ENCODE measurements around the gene FZD7.

Gene FZD7

DNA sequence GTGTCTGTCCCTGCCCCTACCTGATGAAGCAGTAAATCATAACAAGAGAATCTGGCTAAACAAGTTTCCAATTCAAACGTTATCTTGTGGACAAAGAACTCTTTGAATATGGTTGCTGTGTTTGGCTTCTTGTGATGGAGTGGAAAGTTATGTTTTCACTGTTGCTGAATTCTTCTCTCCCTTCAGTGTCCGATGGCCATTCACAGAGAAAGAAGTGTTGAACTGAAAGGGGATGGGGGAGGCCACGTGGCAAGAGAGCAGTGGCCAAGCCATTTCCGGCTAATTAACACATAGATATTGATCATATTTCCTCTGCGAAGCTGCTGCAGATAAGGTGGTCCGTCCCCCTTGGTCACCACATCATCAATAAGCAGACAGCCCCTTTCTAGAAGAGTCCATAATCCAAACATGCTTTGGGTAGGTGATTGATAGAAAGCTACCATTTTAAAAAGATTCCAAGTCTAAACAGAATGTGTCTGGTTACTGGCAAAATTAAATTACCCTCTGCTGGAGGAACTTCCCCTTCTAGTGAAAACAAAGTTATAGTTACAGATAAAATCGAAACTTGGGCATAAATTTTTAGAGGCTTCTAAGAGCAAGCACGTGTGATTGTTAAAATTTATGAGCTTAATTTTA, 36.9 kb upstream of the FZD7 start:
- Histone ChIP-seq H3K36me3 (ENCODE audit: insufficient read depth, low read length) (no peaks in the 10 kb centered on the region), H3K9ac (ENCODE audit: low read length) (no peak overlapping the region), H3K27me3 (ENCODE audit: control insufficient read depth in 1 of 2, insufficient read depth in 2 of 2, low read length in 2 of 2) (no peaks in the 10 kb centered on the region), H3K4me1 (ENCODE audit: insufficient read depth, low read length) (peaks cover 7% of the 10 kb centered on the region), H3K9me3 (ENCODE audit: low read length) (no peaks in the 10 kb centered on the region), H3K4me3 (ENCODE audit: low read depth in 1 of 2, low read length in 2 of 2) (no peak overlapping the region), H3K27ac (ENCODE audit: low read depth, low read length) (no peak overlapping the region)

DNA sequence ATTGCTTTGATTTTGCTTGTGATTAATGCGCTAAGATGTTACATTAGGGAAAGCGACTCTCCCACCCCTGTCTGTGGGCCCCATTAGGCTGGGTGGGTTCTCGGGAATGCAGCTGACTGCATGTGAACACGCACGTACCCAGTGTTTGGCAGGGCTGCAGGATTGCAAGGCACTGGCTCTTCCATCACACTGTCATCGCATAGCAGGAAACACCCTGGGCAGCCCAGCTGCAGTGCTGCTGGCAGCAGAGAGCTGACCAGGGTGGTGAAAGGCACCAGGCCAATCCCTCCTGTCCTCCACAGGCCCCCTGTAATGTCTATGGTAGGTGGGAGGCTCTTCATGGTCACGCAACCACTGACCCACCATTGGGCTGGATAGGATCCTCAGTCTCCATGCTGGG, 34.4 kb upstream of the FZD7 start:
- Histone ChIP-seq H3K9me3 (ENCODE audit: low read length) (no peaks in the 10 kb centered on the region), H3K27me3 (ENCODE audit: control insufficient read depth in 1 of 2, insufficient read depth in 2 of 2, low read length in 2 of 2) (no peaks in the 10 kb centered on the region), H3K4me1 (ENCODE audit: insufficient read depth, low read length) (peaks cover 7% of the 10 kb centered on the region), H3K9ac (ENCODE audit: low read length) (no peak overlapping the region), H3K27ac (ENCODE audit: low read depth, low read length) (no peak overlapping the region), H3K4me3 (ENCODE audit: low read depth in 1 of 2, low read length in 2 of 2) (no peak overlapping the region), H3K36me3 (ENCODE audit: insufficient read depth, low read length) (no peaks in the 10 kb centered on the region)

DNA sequence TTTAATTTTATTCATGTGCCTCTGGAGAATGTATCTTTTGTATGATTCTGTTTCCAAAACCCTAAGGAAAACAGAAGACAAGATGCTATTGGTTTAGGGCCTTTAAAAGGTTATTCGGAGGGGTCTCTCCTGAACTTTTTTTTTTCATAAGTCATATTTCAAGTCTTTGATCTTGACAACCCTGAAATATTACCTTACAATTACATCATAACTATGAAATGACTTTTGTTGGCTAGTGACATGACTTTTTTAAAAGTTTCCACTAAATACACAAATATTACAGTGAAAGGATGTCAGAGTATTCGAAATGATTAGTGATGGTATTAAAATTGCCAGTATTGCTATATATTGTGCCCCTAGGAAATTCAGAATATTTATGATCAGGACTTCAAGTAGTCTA, 31.8 kb upstream of the FZD7 start:
- Histone ChIP-seq H3K9me3 (ENCODE audit: low read length) (no peaks in the 10 kb centered on the region), H3K27ac (ENCODE audit: low read depth, low read length) (no peak overlapping the region), H3K27me3 (ENCODE audit: control insufficient read depth in 1 of 2, insufficient read depth in 2 of 2, low read length in 2 of 2) (no peaks in the 10 kb centered on the region), H3K36me3 (ENCODE audit: insufficient read depth, low read length) (no peaks in the 10 kb centered on the region), H3K9ac (ENCODE audit: low read length) (no peak overlapping the region), H3K4me3 (ENCODE audit: low read depth in 1 of 2, low read length in 2 of 2) (no peak overlapping the region), H3K4me1 (ENCODE audit: insufficient read depth, low read length) (peaks cover 5% of the 10 kb centered on the region)

DNA sequence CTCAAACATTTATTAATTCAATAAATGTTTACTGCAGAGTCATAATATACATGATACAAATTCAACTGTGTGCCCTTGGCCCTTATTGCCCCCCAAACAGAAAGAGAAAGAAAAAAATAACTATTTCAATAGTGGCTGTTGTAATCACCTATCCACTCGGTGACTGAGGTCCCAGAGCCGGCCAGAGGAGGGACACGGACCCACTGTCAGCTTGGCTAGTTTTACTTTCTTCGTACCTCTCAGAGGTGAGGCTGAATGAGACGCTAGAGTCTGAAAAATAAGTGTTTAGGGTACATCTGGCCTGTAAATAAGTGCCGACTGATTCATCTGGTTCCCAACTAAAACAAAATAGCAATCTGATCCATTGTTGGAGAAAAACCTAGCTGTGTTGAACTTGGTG, 31.3 kb upstream of the FZD7 start:
- H3K9me3 ChIP-seq (ENCODE audit: low read length): no peaks in the 10 kb centered on the region
- H3K36me3 ChIP-seq (ENCODE audit: insufficient read depth, low read length): no peaks in the 10 kb centered on the region
- H3K9ac ChIP-seq (ENCODE audit: low read length): no peak overlapping the region
- no peaks in the 10 kb centered on the region for H3K27me3 ChIP-seq (ENCODE audit: control insufficient read depth in 1 of 2, insufficient read depth in 2 of 2, low read length in 2 of 2)
- H3K27ac ChIP-seq (ENCODE audit: low read depth, low read length): no peak overlapping the region
- no peak overlapping the region for H3K4me3 ChIP-seq (ENCODE audit: low read depth in 1 of 2, low read length in 2 of 2)
- no peaks in the 10 kb centered on the region for H3K4me1 ChIP-seq (ENCODE audit: insufficient read depth, low read length)

DNA sequence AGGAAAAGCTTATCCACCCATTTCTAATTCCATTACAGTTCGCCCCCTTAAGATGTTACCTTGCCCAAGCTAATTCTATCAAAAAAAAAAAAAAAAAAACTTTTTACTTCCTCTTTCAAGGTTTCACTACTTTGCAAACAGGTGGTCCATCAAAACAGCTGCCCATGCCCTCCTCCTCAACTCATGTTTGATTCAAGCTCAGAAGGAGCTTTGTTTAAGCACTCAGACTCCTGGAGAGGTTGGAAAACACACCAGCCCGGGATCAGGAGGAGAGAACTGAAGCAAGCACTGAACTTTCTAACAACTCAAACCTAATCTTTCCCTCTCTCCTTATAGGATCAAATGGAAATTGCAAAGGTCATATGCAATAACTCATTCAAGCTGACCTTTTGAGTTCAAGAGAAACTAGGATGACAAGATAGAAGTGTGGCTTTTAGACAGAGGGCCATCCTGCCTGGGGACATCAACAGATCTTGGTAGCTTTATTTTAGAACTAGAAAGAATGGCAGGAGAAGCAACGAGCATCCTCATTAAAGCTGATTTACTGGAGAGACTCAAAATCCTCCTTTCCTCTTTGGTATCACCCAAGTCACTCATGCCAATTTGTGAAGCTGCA, 28.3 kb upstream of the FZD7 start:
- no peak overlapping the region for H3K4me3 ChIP-seq (ENCODE audit: low read depth in 1 of 2, low read length in 2 of 2)
- H3K27me3 ChIP-seq (ENCODE audit: control insufficient read depth in 1 of 2, insufficient read depth in 2 of 2, low read length in 2 of 2): no peaks in the 10 kb centered on the region
- H3K27ac ChIP-seq (ENCODE audit: low read depth, low read length): no peak overlapping the region
- H3K4me1 ChIP-seq (ENCODE audit: insufficient read depth, low read length): peaks cover 12% of the 10 kb centered on the region
- no peak overlapping the region for H3K9ac ChIP-seq (ENCODE audit: low read length)
- no peaks in the 10 kb centered on the region for H3K36me3 ChIP-seq (ENCODE audit: insufficient read depth, low read length)
- H3K9me3 ChIP-seq (ENCODE audit: low read length): no peaks in the 10 kb centered on the region

DNA sequence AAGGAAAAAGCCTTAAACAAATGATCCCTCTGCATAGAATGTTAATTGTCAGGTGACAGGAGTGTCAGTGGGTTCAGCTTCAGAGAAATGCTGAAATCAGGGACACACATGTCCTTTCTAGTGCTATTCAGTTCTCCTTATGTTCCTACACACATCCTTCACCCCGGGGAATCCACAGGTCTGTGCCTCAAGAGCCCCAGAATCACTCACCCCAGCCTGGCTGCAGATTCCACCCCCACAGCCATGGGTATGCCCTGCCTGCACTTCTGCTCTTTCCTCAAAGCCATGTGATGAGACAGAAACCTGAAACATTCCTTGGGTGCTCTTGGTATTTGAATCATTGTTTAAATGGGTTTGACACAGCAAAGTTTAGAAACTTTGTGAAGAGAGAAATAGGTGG, 27.4 kb upstream of the FZD7 start:
- Histone ChIP-seq H3K27me3 (ENCODE audit: control insufficient read depth in 1 of 2, insufficient read depth in 2 of 2, low read length in 2 of 2) (no peaks in the 10 kb centered on the region), H3K36me3 (ENCODE audit: insufficient read depth, low read length) (no peaks in the 10 kb centered on the region), H3K4me3 (ENCODE audit: low read depth in 1 of 2, low read length in 2 of 2) (no peak overlapping the region), H3K27ac (ENCODE audit: low read depth, low read length) (no peak overlapping the region), H3K9me3 (ENCODE audit: low read length) (no peaks in the 10 kb centered on the region), H3K4me1 (ENCODE audit: insufficient read depth, low read length) (peaks cover 12% of the 10 kb centered on the region), H3K9ac (ENCODE audit: low read length) (no peak overlapping the region)

DNA sequence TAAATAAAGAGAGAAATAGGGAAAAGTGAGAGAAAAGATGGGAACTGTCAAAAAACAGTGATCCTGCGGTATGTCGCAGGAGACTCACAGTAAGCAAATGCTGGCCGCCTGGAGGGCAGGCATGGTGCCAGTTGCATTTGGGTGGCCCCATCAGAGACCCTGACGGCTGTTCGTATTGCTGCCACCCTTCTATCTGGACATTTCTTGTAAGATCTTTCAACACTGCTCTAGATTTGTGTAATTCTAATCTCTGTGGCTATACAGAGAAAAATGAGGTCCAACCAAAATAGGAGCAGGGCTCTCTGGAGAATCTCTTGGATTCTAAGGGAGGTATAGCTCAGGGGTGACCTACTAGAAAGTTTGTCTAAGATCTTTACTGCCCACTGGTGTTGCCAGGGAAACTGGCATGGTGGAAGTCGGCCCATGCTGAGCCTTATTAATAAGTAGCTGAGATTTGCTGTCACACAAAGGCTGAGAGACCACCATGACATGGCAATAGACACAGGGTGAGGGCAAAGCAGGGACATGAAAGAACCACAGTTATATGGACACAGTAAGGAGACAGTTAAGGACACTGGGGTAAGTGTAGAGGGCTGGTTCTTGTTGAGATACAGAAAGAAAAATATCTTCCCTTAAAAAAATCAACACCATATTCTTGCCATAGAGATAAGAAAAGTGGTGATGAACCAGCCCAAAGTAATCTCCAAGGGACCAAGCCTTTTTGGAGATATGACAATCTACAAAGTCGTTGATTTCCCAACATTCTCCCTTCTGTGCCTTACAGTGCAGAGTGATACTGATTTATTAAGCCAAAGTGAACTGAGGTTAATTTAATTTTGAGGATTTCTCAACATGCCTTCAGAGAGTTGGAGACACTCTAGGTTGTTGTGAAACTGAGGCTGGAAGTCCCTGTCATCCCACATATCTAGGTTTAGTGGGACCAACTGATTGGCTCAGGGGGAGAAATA, 26.4 kb upstream of the FZD7 start:
- no peaks in the 10 kb centered on the region for H3K36me3 ChIP-seq (ENCODE audit: insufficient read depth, low read length)
- H3K4me1 ChIP-seq (ENCODE audit: insufficient read depth, low read length): peaks cover 12% of the 10 kb centered on the region
- H3K27me3 ChIP-seq (ENCODE audit: control insufficient read depth in 1 of 2, insufficient read depth in 2 of 2, low read length in 2 of 2): no peaks in the 10 kb centered on the region
- no peak overlapping the region for H3K9ac ChIP-seq (ENCODE audit: low read length)
- H3K9me3 ChIP-seq (ENCODE audit: low read length): no peaks in the 10 kb centered on the region
- no peak overlapping the region for H3K4me3 ChIP-seq (ENCODE audit: low read depth in 1 of 2, low read length in 2 of 2)
- no peak overlapping the region for H3K27ac ChIP-seq (ENCODE audit: low read depth, low read length)

DNA sequence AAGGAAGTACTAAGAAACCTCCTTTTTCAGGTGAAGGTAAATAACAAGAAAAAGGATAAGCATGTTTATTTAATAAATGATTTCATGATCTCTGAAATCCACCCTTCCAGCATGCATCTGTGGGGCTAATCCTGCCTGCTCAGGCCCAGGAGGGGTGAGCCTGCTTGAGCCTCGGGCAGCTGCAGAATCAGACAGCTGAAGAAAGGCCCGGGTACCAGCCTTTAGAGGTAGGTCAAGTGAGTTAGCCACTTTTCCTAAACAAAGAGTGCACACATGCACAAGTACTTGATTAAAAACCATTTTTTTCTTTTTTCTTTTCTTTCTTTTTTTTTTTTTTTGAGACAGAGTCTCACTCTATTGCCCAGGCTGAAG, 25.7 kb upstream of the FZD7 start:
- Histone ChIP-seq H3K27ac (ENCODE audit: low read depth, low read length) (no peak overlapping the region), H3K9ac (ENCODE audit: low read length) (no peak overlapping the region), H3K27me3 (ENCODE audit: control insufficient read depth in 1 of 2, insufficient read depth in 2 of 2, low read length in 2 of 2) (no peaks in the 10 kb centered on the region), H3K9me3 (ENCODE audit: low read length) (no peaks in the 10 kb centered on the region), H3K36me3 (ENCODE audit: insufficient read depth, low read length) (no peaks in the 10 kb centered on the region), H3K4me3 (ENCODE audit: low read depth in 1 of 2, low read length in 2 of 2) (no peak overlapping the region), H3K4me1 (ENCODE audit: insufficient read depth, low read length) (peaks cover 12% of the 10 kb centered on the region)

DNA sequence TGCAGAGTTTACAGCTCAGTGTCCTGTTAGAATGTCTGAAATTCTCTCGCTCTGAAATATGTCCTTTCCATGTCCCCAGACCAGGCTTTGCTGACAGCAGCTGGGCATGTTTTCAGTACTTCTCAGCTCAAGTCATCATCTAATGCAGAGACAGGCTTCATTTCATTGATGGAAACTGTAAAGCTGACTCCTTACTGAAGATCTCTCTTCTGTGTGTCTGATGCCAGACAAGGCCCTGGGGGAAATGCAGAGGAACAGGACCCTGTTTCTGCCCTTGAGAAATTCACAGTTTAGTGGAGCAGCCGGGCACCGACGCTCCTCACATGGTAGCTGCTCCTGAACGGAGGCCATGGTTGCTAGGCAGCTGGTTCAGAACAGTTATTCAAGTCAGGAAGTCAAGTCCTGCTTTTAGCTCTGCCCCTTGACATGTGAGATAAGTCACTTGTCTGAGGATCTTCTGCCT, 24.6 kb upstream of the FZD7 start:
- no peaks in the 10 kb centered on the region for H3K9me3 ChIP-seq (ENCODE audit: low read length)
- H3K36me3 ChIP-seq (ENCODE audit: insufficient read depth, low read length): no peaks in the 10 kb centered on the region
- H3K4me3 ChIP-seq (ENCODE audit: low read depth in 1 of 2, low read length in 2 of 2): no peak overlapping the region
- no peak overlapping the region for H3K9ac ChIP-seq (ENCODE audit: low read length)
- H3K27me3 ChIP-seq (ENCODE audit: control insufficient read depth in 1 of 2, insufficient read depth in 2 of 2, low read length in 2 of 2): no peaks in the 10 kb centered on the region
- peaks cover 12% of the 10 kb centered on the region for H3K4me1 ChIP-seq (ENCODE audit: insufficient read depth, low read length)
- H3K27ac ChIP-seq (ENCODE audit: low read depth, low read length): no peak overlapping the region

DNA sequence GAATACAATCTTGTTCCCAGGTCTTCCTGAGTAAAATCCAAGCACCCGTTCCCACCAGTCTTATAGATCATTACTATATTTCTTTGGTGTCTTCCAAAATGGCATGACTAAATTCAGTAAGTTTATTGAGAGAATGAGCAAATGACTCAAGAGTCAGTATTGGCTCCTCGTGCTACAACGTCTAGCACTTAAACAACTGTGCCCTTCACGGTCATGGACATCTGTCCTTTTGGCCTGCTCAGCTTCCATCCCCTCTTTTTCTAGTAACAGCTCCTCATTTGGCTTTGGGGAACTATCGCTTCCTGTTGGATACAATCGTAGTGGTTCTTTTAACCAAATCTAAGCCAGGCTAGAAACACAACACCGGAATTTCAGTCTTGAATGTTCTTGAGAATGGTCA, 24.1 kb upstream of the FZD7 start:
- no peaks in the 10 kb centered on the region for H3K9me3 ChIP-seq (ENCODE audit: low read length)
- no peak overlapping the region for H3K9ac ChIP-seq (ENCODE audit: low read length)
- no peak overlapping the region for H3K4me3 ChIP-seq (ENCODE audit: low read depth in 1 of 2, low read length in 2 of 2)
- no peak overlapping the region for H3K27ac ChIP-seq (ENCODE audit: low read depth, low read length)
- H3K4me1 ChIP-seq (ENCODE audit: insufficient read depth, low read length): peaks cover 12% of the 10 kb centered on the region
- H3K27me3 ChIP-seq (ENCODE audit: control insufficient read depth in 1 of 2, insufficient read depth in 2 of 2, low read length in 2 of 2): no peaks in the 10 kb centered on the region
- no peaks in the 10 kb centered on the region for H3K36me3 ChIP-seq (ENCODE audit: insufficient read depth, low read length)

DNA sequence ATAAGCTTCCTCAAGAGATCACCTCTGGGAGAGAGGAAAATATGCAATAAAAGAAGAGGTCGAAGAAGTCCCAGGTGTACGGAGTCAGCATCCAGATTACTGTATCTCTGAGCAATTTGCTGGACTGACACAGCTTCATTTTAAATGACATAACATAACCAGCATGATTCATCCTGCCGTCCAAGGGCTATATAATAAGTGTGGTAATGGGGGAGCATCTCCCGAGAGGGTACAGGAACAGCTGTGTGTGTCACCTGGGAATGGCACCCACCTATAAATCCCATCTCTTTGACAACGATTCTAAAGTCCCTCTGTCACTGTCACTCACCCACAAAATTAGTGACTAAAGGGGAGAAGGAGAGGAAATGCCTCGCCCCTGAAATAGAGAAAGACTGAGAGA, 19.3 kb upstream of the FZD7 start:
- Histone ChIP-seq H3K9me3 (ENCODE audit: low read length) (no peaks in the 10 kb centered on the region), H3K27me3 (ENCODE audit: control insufficient read depth in 1 of 2, insufficient read depth in 2 of 2, low read length in 2 of 2) (no peaks in the 10 kb centered on the region), H3K4me1 (ENCODE audit: insufficient read depth, low read length) (peaks cover 18% of the 10 kb centered on the region), H3K27ac (ENCODE audit: low read depth, low read length) (no peak overlapping the region), H3K4me3 (ENCODE audit: low read depth in 1 of 2, low read length in 2 of 2) (no peak overlapping the region), H3K36me3 (ENCODE audit: insufficient read depth, low read length) (no peaks in the 10 kb centered on the region), H3K9ac (ENCODE audit: low read length) (no peak overlapping the region)

All from muscle layer of colon (tissue), 2 donors.